ENCODE results near the gene SLC25A21.

GRCh38 chr14:36852981-36853691 lies 319.3 kb downstream of the SLC25A21 start:
- no peak for TF ChIP-seq CTCF (conservative IDR thresholded peaks at IDR 0.05 in 1 of 2, IDR thresholded peaks at IDR 0.05 in 1 of 2; ENCODE audit: low read depth in 1 of 2, low read length in 2 of 2)
- TF ChIP-seq EZH2 (IDR thresholded peaks at IDR 0.05; ENCODE audit: low read length, missing control alignments), result no peak
